Cardiac muscle cell (in vitro differentiated cells and primary cell): ENCODE results near the gene ASB5. TPM values are rescaled to one million over a fixed set of nuclear protein-coding genes. Genes with fewer than 3 reads are reported as not detected.

Experiments
- DNase-seq, 2 donors: peaks; one replicate each; pipeline versions ENCODE4 v3.0.0 to v3.0.0-alpha.2; 2010 to 2017; ENCODE audit warnings: low read depth in 1 of 2, low spot score in 1 of 2
- H3K27ac ChIP-seq: fragments of 200-600 bp; sonication (generic); 2 replicates; pipeline ENCODE4 v1.5.1; 2016
- H3K27me3 ChIP-seq: fragments of 200-600 bp; sonication (generic); 2 replicates; pipeline ENCODE4 v1.6.0; 2016; ENCODE audit warnings: control low read depth
- H3K36me3 ChIP-seq: fragments of 200-600 bp; sonication (generic); 2 replicates; pipeline ENCODE4 v1.5.1; 2016; ENCODE audit warnings: control low read depth
- H3K4me1 ChIP-seq: fragments of 200-600 bp; sonication (generic); 2 replicates; pipeline ENCODE4 v1.8.1; 2017; ENCODE audit warnings: low read depth, mild to moderate bottlenecking, mixed run types
- H3K4me3 ChIP-seq: fragments of 200-600 bp; sonication (generic); 2 replicates; pipeline ENCODE4 v1.5.1; 2016; ENCODE audit warnings: mild to moderate bottlenecking
- H3K9me3 ChIP-seq: fragments of 200-600 bp; sonication (generic); 2 replicates; pipeline ENCODE4 v1.5.1; 2017; ENCODE audit warnings: low read depth, mild to moderate bottlenecking, control low read depth
- polyA plus RNA-seq: library from polyadenylated mRNA; unstranded; fragments of >200 nt; fragmentation: Nextera tagmentation; extraction: Ambion mirVana; gene quantifications from 2 replicates; pipeline ENCODE4 v1.2.1, GENCODE V29; 2016
- total RNA-seq: library from RNA; depleted of rRNA; stranded (reverse); fragments of >200 nt; gene quantifications from 2 replicates; pipeline ENCODE4 v1.2.3, GENCODE V29; 2016
- TF ChIP-seq, protein P1 (sequence below): IDR thresholded peaks from 2 replicates; pipeline ENCODE4 v1.5.1; 2012; ENCODE audit warnings: low read depth, mild to moderate bottlenecking, low read length

ASB5 gene
- total and polyA plus RNA-seq, 2 experiments from 2014 or later = 0.45 TPM; not detected in 1

- Histone ChIP-seq H3K9me3 (no peaks in the 10 kb centered on the region), H3K36me3 (no peaks in the 10 kb centered on the region), H3K27ac (no peak overlapping the region), H3K4me1 (no peaks in the 10 kb centered on the region), H3K27me3 (no peaks in the 10 kb centered on the region), H3K4me3 (no peak overlapping the region)
- no peak for DNase-seq
- TF ChIP-seq, protein P1, sequence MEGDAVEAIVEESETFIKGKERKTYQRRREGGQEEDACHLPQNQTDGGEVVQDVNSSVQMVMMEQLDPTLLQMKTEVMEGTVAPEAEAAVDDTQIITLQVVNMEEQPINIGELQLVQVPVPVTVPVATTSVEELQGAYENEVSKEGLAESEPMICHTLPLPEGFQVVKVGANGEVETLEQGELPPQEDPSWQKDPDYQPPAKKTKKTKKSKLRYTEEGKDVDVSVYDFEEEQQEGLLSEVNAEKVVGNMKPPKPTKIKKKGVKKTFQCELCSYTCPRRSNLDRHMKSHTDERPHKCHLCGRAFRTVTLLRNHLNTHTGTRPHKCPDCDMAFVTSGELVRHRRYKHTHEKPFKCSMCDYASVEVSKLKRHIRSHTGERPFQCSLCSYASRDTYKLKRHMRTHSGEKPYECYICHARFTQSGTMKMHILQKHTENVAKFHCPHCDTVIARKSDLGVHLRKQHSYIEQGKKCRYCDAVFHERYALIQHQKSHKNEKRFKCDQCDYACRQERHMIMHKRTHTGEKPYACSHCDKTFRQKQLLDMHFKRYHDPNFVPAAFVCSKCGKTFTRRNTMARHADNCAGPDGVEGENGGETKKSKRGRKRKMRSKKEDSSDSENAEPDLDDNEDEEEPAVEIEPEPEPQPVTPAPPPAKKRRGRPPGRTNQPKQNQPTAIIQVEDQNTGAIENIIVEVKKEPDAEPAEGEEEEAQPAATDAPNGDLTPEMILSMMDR = no peak
Observed at GRCh38 chr4:176188654-176189053, 80.4 kb downstream of the ASB5 start.

DNA sequence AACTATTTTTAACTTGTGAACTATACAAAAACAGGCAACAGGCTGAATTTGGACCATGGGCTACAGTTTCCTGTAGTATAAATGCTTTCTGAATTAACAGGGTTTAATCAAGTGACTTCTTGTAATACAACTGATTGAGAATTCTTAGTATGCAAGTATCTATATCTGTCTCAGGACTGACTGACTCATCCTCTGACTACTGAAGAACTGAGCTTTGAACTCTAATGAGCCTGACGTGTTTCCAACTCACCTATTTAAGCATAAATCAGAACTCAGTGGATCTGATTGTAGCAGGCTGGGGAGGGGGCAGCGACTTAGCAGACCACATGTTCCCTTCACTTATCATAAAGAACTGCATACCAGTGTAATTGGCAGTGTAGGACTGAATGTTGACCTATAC, 81.4 kb downstream of the ASB5 start:
- no peaks in the 10 kb centered on the region for H3K36me3 ChIP-seq
- no peak overlapping the region for H3K27ac ChIP-seq
- no peaks in the 10 kb centered on the region for H3K27me3 ChIP-seq
- no peak overlapping the region for H3K4me3 ChIP-seq
- no peak for DNase-seq
- no peaks in the 10 kb centered on the region for H3K4me1 ChIP-seq
- TF ChIP-seq, protein P1 = no peak
- no peaks in the 10 kb centered on the region for H3K9me3 ChIP-seq

GRCh38 chr4:176186671-176187395, 82.2 kb downstream of the ASB5 start:
- Histone ChIP-seq H3K4me3 (no peak overlapping the region), H3K27ac (no peak overlapping the region), H3K9me3 (no peaks in the 10 kb centered on the region)

DNA sequence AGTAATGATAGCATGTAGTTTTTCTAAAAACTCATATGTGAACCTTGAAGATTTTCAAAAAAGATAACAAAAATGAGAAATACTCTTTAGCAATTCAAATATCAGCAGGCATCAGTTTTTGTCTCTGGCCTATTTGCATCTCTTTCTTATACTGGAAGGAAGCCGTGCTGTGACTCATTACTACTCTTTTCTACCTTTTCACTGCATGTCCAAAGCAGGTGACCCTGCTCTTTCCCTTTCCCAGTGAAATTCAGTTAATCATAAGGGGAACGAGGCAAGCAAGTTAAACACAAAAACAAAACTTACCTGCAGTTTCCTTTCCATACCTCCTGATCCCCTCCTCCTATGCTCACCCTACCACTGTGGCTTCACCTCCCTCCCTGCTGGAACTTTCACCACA, 83.0 kb downstream of the ASB5 start:
- no peaks in the 10 kb centered on the region for H3K27me3 ChIP-seq
- H3K27ac ChIP-seq = no peak overlapping the region
- no peaks in the 10 kb centered on the region for H3K36me3 ChIP-seq
- H3K4me1 ChIP-seq = no peaks in the 10 kb centered on the region
- H3K9me3 ChIP-seq = no peaks in the 10 kb centered on the region
- TF ChIP-seq, protein P1 = no peak
- DNase-seq = no peak
- H3K4me3 ChIP-seq = no peak overlapping the region

More at GRCh38 chr4:176186671-176187395, 82.2 kb downstream of the ASB5 start:
- H3K36me3 ChIP-seq = no peaks in the 10 kb centered on the region
- H3K27me3 ChIP-seq = no peaks in the 10 kb centered on the region
- TF ChIP-seq, protein P1 = no peak
- no peak for DNase-seq
- H3K4me1 ChIP-seq = no peaks in the 10 kb centered on the region

- no peaks in the 10 kb centered on the region for H3K9me3 ChIP-seq
- peak in 1 of 2 donors; percentile 42 for DNase-seq
- no peak overlapping the region for H3K4me3 ChIP-seq
- H3K36me3 ChIP-seq = no peaks in the 10 kb centered on the region
- H3K27ac ChIP-seq = no peak overlapping the region
- no peaks in the 10 kb centered on the region for H3K4me1 ChIP-seq
- TF ChIP-seq, protein P1 = no peak
- H3K27me3 ChIP-seq = no peaks in the 10 kb centered on the region
Observed at GRCh38 chr4:176185051-176185450, 84.0 kb downstream of the ASB5 start.

Other genes starting within 250 kb of the ASB5 start
- 0.39 and 0.95 TPM in 2 replicates for gene WDR17, start 203.4 kb downstream of the ASB5 start, total RNA-seq
- 0.77 TPM in 1 of 2 replicates, not detected in the other for gene WDR17, start 203.4 kb downstream of the ASB5 start, polyA plus RNA-seq
- gene SPATA4, start 73.6 kb downstream of the ASB5 start, total RNA-seq = 0.07 and 0.63 TPM in 2 replicates
- 2.2 and 2.5 TPM in 2 replicates for gene SPATA4, start 73.6 kb downstream of the ASB5 start, polyA plus RNA-seq
- 45.1 and 47.1 TPM in 2 replicates for gene SPCS3, start 50.7 kb upstream of the ASB5 start, total RNA-seq
- 39.0 and 39.2 TPM in 2 replicates for gene SPCS3, start 50.7 kb upstream of the ASB5 start, polyA plus RNA-seq